Bronchial epithelial cell (primary cell): ENCODE data around the gene FOXD2. TPM values are rescaled to one million over a fixed set of nuclear protein-coding genes. Genes with fewer than 3 reads are reported as not detected.

ENCODE experiments used
- DNase-seq: peaks from one replicate; pipeline ENCODE4 v3.0.0-alpha.2; 2010; ENCODE audit warnings: low read depth
- FAIRE-seq: peaks from 2 replicates; lab custom pipeline; 2011; peaks lifted over from hg19 to GRCh38; lab: Jason Lieb, UNC
- H3K27me3 ChIP-seq: 2 replicates; pipeline ENCODE4 v1.5.1; 2011; ENCODE audit warnings: low read length; ENCODE audit not compliant: control insufficient read depth, insufficient read depth
- H3K36me3 ChIP-seq: 2 replicates; pipeline ENCODE4 v1.5.1; 2011; ENCODE audit warnings: low read length; ENCODE audit not compliant: control insufficient read depth, insufficient read depth
- H3K4me3 ChIP-seq: 2 replicates; pipeline ENCODE4 v1.5.1; 2011; ENCODE audit warnings: mild to moderate bottlenecking, low read depth, low read length, control low read depth
- total RNA-seq: library from RNA; depleted of rRNA; stranded (reverse); fragments of >200 nt; gene quantifications from 2 replicates; pipeline ENCODE4 v1.2.1, GENCODE V29; 2014
- TF ChIP-seq, protein P1 (sequence below): IDR thresholded peaks from 2 replicates; pipeline ENCODE4 v1.5.1; 2011; ENCODE audit warnings: mild to moderate bottlenecking, moderate library complexity, low read length, control low read depth, inconsistent platforms; ENCODE audit not compliant: insufficient read depth, severe bottlenecking

FOXD2 gene
- total RNA-seq, 1 donor from 2014 or later: not detected

DNA sequence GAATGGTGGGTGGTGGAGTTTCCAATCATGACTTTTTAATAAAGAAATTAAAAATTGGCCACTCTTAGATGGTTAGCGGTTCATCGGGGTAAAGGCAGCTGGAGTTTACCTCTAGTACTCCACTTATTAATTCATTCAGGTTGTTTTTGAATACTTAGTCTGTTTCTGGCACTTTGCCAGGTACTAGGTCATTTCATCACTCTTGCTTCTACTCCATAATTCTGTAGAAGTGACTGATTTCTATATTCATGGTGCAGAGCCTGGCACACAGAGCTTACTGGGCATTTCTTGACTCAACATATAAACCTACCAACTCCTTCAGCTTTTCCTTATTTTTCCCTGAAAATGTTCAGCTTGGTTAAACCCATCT lies 31.5 kb downstream of the FOXD2 start:
- no peak for DNase-seq
- TF ChIP-seq, protein P1, sequence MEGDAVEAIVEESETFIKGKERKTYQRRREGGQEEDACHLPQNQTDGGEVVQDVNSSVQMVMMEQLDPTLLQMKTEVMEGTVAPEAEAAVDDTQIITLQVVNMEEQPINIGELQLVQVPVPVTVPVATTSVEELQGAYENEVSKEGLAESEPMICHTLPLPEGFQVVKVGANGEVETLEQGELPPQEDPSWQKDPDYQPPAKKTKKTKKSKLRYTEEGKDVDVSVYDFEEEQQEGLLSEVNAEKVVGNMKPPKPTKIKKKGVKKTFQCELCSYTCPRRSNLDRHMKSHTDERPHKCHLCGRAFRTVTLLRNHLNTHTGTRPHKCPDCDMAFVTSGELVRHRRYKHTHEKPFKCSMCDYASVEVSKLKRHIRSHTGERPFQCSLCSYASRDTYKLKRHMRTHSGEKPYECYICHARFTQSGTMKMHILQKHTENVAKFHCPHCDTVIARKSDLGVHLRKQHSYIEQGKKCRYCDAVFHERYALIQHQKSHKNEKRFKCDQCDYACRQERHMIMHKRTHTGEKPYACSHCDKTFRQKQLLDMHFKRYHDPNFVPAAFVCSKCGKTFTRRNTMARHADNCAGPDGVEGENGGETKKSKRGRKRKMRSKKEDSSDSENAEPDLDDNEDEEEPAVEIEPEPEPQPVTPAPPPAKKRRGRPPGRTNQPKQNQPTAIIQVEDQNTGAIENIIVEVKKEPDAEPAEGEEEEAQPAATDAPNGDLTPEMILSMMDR: no peak
- Histone ChIP-seq H3K27me3 (no peaks in the 10 kb centered on the region), H3K4me3 (no peak overlapping the region), H3K36me3 (no peaks in the 10 kb centered on the region)
- no peak for FAIRE-seq

DNA sequence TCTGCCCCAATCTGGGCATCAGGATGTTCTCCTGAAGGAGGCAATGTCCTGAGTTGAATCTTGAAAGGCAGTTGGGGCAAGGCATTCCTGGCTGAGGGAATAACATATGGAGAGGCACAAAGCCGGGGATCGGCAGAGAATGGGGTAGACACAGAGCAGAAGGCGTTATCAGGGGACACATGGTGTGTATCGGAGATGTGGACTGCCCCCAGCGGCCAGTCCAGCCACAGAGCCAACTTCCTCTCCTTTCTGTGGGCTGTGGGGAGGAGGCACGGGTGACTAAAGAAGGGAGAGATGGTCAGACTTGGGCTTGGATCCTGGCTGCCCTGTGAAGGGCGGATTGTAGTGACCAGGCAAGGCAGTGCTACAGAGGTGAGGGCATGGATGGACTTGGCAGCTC lies 32.1 kb downstream of the FOXD2 start:
- FAIRE-seq (no peak), DNase-seq (no peak)
- TF ChIP-seq, protein P1: no peak
- Histone ChIP-seq H3K27me3 (no peaks in the 10 kb centered on the region), H3K4me3 (no peak overlapping the region), H3K36me3 (no peaks in the 10 kb centered on the region)

DNA sequence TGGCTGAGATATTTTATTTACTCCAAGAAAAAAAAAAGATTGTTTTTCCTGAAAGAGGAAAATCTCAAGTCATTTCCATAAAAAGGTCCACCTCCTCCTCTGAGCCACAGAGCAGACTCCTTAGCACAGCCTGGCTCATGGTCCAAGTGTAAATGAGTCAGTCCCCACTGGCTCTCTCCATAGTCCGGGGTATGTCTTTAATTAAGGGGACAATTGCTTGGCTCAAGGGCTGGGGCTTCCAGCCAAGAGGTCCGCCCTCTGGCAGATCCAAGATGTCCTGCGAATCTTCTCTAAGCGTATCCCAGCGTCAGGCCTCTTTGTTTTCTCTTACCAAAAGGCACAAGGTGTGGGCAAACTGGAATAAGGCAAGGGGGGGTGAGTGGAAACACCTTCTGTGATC lies 33.3 kb downstream of the FOXD2 start:
- DNase-seq: no peak
- Histone ChIP-seq H3K36me3 (no peaks in the 10 kb centered on the region), H3K27me3 (no peaks in the 10 kb centered on the region), H3K4me3 (no peak overlapping the region)
- TF ChIP-seq, protein P1: no peak
- no peak for FAIRE-seq

DNA sequence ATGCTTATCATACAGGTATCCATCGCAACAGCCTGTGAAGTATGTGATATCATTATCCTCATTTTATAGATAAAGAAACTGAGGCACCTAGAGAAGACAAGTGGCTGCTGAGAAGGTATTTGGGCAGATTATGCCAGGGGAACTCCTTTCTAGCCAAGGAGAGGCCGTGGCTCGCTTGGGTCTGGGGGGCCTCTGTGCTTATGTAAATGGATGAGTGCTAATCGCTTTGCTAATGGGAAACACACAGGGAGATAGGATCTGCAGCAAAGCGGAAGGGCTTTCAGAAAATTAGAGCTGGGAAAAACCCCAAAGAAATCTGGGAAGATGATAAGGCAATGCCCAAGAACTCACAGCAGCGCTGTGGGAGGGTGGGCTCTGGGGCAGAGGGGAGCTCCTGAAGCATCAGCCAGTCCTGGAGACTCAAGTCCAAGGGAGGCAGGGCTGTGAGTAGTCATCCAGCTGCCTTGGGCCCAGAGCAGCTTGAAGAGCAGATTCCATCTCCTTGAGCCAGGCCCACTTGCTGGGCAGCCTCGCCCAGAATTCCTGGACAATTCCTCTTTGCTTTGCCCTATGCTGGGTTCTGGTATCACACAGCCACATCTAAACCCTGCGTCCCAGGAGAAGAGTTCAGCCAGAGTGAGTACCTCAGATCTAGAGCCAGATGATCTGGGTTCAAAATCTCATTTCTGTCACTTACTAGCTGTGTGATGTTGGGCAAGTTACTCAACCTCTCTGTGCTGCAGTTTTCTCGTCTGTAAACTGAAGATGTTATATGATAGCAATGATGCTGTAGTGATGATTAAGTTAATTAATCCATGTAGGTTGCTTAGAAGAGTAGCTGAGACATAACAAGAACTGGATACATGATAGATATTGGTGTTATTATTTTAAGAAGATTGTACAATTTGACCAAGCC lies 36.7 kb downstream of the FOXD2 start:
- Histone ChIP-seq H3K4me3 (no peak overlapping the region), H3K36me3 (no peaks in the 10 kb centered on the region), H3K27me3 (no peaks in the 10 kb centered on the region)
- TF ChIP-seq, protein P1: no peak
- FAIRE-seq: no peak
- DNase-seq: no peak

DNA sequence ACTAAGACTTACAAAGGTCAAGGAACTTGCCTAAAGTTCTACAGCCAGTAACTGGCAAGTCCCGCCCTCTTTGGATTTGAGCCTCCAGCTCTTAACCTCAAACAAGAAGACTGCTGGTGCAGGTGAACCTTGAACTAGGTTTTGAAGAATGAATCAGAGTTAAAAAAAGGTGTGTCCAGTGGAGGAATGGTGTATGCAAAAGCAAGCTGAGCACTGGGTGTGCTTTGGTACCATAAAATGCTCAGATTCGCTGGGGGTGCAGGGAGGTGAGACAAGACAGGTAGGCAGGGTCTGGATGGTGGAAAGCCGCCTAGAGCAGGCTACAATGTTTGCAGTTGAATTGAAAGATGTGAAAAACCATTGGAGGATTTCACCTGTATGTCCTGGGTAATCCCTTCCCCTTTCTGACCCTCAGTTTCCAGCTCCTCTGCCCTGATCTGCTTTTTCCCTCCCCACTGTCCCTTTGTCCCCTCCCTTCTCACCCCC lies 39.8 kb downstream of the FOXD2 start:
- DNase-seq (peak; percentile 21), FAIRE-seq (no peak)
- TF ChIP-seq, protein P1: no peak
- H3K36me3 ChIP-seq: no peaks in the 10 kb centered on the region
- H3K4me3 ChIP-seq: no peak overlapping the region
- peaks cover 1% of the 10 kb centered on the region for H3K27me3 ChIP-seq
